ENCODE results near the gene MAP4K2.
"Not testable (repeated sequence)": the region's sequence is repeated elsewhere in the genome, so short reads cannot be mapped to it uniquely, and the experiment has no call there.

Gene MAP4K2

GRCh38 chr11:64838600-64839334 is 35.8 kb upstream of the MAP4K2 start:
- DNase-seq (ENCODE audit: low read depth), result no peak

- DNase-seq (ENCODE audit: low read depth), result no peak
Measured at GRCh38 chr11:64837887-64838351, 34.9 kb upstream of the MAP4K2 start.

- DNase-seq (ENCODE audit: low read depth), result no peak
Measured at GRCh38 chr11:64836448-64837072, 33.5 kb upstream of the MAP4K2 start.

- DNase-seq (ENCODE audit: low read depth), result no peak
Measured at GRCh38 chr11:64835616-64836447, 32.8 kb upstream of the MAP4K2 start.

- DNase-seq (ENCODE audit: low read depth), result no peak
Measured at GRCh38 chr11:64834723-64835615, 32.0 kb upstream of the MAP4K2 start.

GRCh38 chr11:64834031-64834722 is 31.2 kb upstream of the MAP4K2 start:
- DNase-seq (ENCODE audit: low read depth), result no peak

- no peak for DNase-seq (ENCODE audit: low read depth)
Measured at GRCh38 chr11:64833509-64833908, 30.5 kb upstream of the MAP4K2 start.

GRCh38 chr11:64833198-64833502 is 30.1 kb upstream of the MAP4K2 start:
- no peak for DNase-seq (ENCODE audit: low read depth)

GRCh38 chr11:64832467-64833197 is 29.6 kb upstream of the MAP4K2 start:
- no peak for DNase-seq (ENCODE audit: low read depth)

- DNase-seq (ENCODE audit: low read depth), result no peak
Measured at GRCh38 chr11:64831411-64831891, 28.4 kb upstream of the MAP4K2 start.

- DNase-seq (ENCODE audit: low read depth), result no peak
Measured at GRCh38 chr11:64829536-64830251, 26.7 kb upstream of the MAP4K2 start.

- no peak for DNase-seq (ENCODE audit: low read depth)
Measured at GRCh38 chr11:64827451-64827839, 24.4 kb upstream of the MAP4K2 start.

- no peak for DNase-seq (ENCODE audit: low read depth)
Measured at GRCh38 chr11:64826578-64827450, 23.8 kb upstream of the MAP4K2 start.

- no peak for DNase-seq (ENCODE audit: low read depth)
Measured at GRCh38 chr11:64826062-64826461, 23.0 kb upstream of the MAP4K2 start.

- DNase-seq (ENCODE audit: low read depth), result no peak
Measured at GRCh38 chr11:64823568-64824119, 20.6 kb upstream of the MAP4K2 start.

- DNase-seq (ENCODE audit: low read depth), result no peak
Measured at GRCh38 chr11:64817476-64817875, 14.5 kb upstream of the MAP4K2 start.

GRCh38 chr11:64815433-64815832 is 12.4 kb upstream of the MAP4K2 start:
- DNase-seq (ENCODE audit: low read depth), result not testable (repeated sequence)

- DNase-seq (ENCODE audit: low read depth), result no peak
Measured at GRCh38 chr11:64814712-64815187, 11.7 kb upstream of the MAP4K2 start.

Data from stimulated activated CD8-positive, alpha-beta memory T cell treated with anti-CD3 and anti-CD28 coated beads, Interleukin-15, amount 100 ng/mL, for 1 hour (primary cell).